GM10266 (cell line): ENCODE data around the gene PRKCE.

Experiments used
- DNase-seq: peaks from one replicate; pipeline ENCODE4 v3.0.0; 2012; ENCODE audit errors: extremely low spot score
- TF ChIP-seq, protein P1 (sequence below): IDR thresholded peaks from 2 replicates; pipeline ENCODE4 v1.5.1; 2012; ENCODE audit warnings: mild to moderate bottlenecking, low read depth; ENCODE audit not compliant: control insufficient read depth, insufficient read depth; ENCODE audit errors: missing control alignments

The PRKCE gene

DNA sequence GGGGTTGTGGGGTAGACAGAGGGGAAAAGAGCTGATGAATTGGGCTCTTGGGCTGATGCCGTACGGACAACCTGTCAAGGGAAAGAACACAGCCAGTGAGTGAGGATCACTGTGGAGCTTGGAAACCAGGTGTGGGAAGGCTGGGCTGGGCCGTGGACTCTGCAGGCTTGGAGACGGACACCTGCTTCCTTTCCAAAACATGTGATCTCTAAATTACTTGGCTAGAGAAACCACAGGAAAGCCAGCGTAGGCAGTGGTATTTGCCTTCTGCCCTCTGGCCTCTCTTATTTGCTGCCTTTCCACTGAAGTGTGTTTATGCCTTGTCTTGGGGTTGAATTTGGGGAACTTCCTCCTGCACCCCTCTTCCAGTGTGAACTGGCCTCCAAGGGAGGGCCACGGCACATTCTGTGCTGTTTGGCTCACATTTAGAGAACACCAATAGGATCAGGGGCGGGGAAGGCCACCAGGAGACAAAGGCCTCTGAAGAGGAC, 267.7 kb downstream of the PRKCE start:
- DNase-seq: peak; percentile 54
- TF ChIP-seq, protein P1, sequence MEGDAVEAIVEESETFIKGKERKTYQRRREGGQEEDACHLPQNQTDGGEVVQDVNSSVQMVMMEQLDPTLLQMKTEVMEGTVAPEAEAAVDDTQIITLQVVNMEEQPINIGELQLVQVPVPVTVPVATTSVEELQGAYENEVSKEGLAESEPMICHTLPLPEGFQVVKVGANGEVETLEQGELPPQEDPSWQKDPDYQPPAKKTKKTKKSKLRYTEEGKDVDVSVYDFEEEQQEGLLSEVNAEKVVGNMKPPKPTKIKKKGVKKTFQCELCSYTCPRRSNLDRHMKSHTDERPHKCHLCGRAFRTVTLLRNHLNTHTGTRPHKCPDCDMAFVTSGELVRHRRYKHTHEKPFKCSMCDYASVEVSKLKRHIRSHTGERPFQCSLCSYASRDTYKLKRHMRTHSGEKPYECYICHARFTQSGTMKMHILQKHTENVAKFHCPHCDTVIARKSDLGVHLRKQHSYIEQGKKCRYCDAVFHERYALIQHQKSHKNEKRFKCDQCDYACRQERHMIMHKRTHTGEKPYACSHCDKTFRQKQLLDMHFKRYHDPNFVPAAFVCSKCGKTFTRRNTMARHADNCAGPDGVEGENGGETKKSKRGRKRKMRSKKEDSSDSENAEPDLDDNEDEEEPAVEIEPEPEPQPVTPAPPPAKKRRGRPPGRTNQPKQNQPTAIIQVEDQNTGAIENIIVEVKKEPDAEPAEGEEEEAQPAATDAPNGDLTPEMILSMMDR: no peak

DNA sequence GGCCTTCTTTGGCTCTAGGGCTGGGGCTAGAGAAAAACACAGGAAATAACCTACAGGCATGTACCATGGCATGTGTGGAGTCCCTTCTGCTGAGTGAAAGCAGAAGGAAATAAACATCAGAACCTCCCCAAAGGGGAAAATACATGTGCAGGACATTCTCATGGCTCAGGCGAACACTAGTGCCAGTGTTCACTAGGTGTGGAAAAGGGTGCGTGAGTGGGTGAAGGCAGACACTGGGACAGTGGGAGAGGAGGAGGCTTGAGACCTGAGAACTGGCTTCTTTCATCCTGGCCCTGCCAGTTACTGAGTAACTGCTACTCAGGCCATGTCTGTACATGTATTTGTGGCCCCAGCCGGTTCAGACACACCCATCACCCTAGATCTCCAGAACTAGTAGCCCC, 268.2 kb downstream of the PRKCE start:
- TF ChIP-seq, protein P1: no peak
- DNase-seq: peak; percentile 52

DNA sequence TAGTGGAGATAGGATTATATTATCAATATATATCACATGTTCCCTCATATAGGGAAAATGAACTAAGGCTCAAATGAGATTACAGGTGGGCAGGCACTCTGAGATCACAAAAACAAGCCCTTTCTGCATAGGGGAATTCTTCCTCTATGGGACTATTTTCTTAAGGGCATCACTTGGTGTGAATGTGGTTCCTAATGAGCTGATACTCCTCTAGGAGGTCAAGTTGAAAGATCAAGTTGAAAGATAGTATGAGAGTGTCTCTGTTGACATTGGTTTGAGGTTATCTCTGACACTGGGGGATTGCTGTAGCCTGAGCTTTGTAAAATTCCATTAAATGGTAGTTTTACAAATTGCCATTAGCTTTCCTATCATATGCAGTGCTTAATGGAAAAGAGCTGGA, 270.4 kb downstream of the PRKCE start:
- TF ChIP-seq, protein P1: no peak
- no peak for DNase-seq

DNA sequence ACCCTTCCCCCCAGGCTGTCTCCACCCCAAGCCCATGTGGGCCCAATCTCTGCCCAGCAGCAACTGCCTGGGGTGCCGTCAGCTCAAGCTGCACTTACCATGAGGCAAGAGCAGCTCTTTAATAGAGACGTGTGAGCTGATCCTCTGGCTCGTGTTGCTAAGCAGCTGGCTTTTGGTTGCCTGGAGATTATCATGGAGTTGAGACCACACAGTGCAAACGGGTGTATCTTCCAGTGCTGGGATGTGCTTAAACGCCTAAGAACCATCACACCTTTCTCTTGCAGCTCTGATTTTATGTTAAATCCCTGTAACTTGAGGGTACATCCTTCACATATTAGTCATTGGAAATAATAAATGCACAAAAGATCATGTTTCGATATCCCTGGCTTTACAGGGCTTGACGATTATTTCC, 271.1 kb downstream of the PRKCE start:
- TF ChIP-seq, protein P1: no peak
- DNase-seq: no peak

DNA sequence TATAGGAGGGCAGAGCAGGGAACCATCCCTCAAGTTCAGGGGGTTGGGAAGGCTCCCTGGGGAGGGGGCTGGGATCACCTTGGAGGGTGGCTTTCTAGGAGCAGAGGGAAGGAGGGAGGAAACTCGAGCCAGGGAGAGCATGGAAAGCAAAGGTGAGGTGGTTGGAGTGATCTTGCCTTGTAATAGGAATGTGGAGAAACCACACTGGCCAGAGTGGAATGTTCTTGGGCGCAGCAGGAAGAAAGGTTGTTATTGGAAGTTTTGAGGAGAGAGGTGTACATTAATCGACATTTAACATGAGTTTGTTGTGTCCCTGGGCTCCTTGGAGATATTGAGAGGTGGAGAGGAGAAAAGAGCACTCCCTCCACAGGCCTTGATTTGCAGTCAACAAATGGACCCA, 272.2 kb downstream of the PRKCE start:
- DNase-seq: no peak
- TF ChIP-seq, protein P1: no peak

DNA sequence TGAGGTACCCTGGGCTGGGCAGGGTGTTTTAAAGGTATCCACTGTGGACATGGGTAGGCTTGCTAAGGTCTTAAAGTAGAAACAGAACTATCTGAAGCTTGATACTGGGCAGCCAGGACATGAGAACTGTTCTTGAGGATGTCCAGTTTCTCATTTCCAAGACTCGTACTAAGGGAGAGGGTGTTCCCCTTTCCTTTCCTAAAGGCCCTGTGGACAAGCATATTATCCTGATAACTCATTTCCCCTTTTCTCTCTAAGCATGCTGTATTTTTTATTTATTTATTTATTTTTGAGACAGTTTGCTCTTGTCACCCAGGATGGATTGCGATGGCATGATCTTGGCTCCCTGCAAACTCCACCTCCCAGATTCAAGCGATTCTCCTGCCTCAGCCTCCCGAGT, 273.6 kb downstream of the PRKCE start:
- no peak for DNase-seq
- TF ChIP-seq, protein P1: no peak

DNA sequence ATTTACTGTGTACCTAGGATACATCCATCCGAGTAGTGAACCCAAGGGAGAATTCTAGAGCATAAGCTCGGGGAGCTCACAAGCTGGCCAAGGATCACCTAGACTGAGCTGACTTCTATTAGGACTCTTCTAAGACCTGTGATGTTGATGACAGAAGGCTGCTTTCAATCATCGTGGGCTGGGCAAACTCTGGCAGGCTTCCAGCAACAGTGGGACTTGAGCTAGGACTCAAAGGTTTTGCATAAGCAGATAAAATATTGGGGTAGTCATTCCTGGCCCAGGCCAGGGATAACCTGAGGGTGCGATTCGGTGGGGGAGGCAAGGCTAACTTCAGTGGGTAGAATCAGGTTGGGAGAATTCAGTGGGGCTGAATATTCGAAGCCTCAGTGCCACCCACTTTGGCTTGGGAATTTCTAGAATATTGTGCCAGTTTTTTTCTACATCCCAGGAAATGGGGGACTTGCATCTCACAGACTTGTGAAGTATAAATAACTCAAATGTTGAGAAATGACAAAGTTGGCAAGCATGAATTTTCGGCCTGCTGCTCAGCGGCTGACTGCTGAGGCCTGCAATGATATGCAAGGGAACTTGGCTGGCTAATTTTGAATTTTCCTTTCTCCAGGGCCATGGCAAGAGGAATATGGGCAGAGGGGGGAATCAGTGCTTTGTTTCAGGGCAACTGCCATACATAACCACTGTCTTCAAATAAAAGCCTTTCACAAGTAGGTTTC, 274.3 kb downstream of the PRKCE start:
- DNase-seq: no peak
- TF ChIP-seq, protein P1: no peak
